ENCODE results near the gene GARNL3.

GARNL3 gene

GRCh38 chr9:127356906-127357305 lies 92.3 kb downstream of the GARNL3 start:
- no peak for DNase-seq

- no peak for DNase-seq
These were observed 93.5 kb downstream of the GARNL3 start for GRCh38 chr9:127358023-127358535.

GRCh38 chr9:127358770-127359169 lies 94.2 kb downstream of the GARNL3 start:
- no peak for DNase-seq

- DNase-seq, result no peak
These were observed 95.7 kb downstream of the GARNL3 start for GRCh38 chr9:127360250-127360649.

GRCh38 chr9:127360829-127361228 lies 96.3 kb downstream of the GARNL3 start:
- DNase-seq, result no peak

GRCh38 chr9:127361561-127361960 lies 97.0 kb downstream of the GARNL3 start:
- DNase-seq, result no peak

GRCh38 chr9:127362829-127363228 lies 98.3 kb downstream of the GARNL3 start:
- no peak for DNase-seq

GRCh38 chr9:127365461-127365860 lies 100.9 kb downstream of the GARNL3 start:
- no peak for DNase-seq

GRCh38 chr9:127366594-127366993 lies 102.0 kb downstream of the GARNL3 start:
- no peak for DNase-seq

- DNase-seq, result no peak
These were observed 104.4 kb downstream of the GARNL3 start for GRCh38 chr9:127368852-127369402.

GRCh38 chr9:127369428-127369827 lies 104.9 kb downstream of the GARNL3 start:
- no peak for DNase-seq

- no peak for DNase-seq
These were observed 105.6 kb downstream of the GARNL3 start for GRCh38 chr9:127370147-127370579.

- no peak for DNase-seq
These were observed 106.4 kb downstream of the GARNL3 start for GRCh38 chr9:127370672-127371648.

GRCh38 chr9:127380479-127380878 lies 115.9 kb downstream of the GARNL3 start:
- no peak for DNase-seq

GRCh38 chr9:127382541-127382940 lies 118.0 kb downstream of the GARNL3 start:
- DNase-seq, result no peak

GRCh38 chr9:127384016-127384730 lies 119.6 kb downstream of the GARNL3 start:
- no peak for DNase-seq

GRCh38 chr9:127384901-127385300 lies 120.3 kb downstream of the GARNL3 start:
- no peak for DNase-seq

GRCh38 chr9:127386249-127386648 lies 121.7 kb downstream of the GARNL3 start:
- no peak for DNase-seq

- no peak for DNase-seq
These were observed 122.4 kb downstream of the GARNL3 start for GRCh38 chr9:127386981-127387380.

GRCh38 chr9:127388037-127388855 lies 123.7 kb downstream of the GARNL3 start:
- no peak for DNase-seq

GRCh38 chr9:127388856-127389238 lies 124.3 kb downstream of the GARNL3 start:
- DNase-seq, result no peak

Data from NCI-H1105 treated with DMSO at 0.1 percent for 48 hours (cell line).